HG02759 (cell line): Measurements from ENCODE around the gene KCNQ1OT1.

ENCODE experiments used
- ATAC-seq: cut with Tn5 transposase; IDR thresholded peaks from one replicate; pipeline ENCODE4 v1.9.1; 2021; ENCODE audit warnings: mild to moderate bottlenecking, moderate library complexity; ENCODE audit not compliant: unreplicated experiment

KCNQ1OT1 gene

DNA sequence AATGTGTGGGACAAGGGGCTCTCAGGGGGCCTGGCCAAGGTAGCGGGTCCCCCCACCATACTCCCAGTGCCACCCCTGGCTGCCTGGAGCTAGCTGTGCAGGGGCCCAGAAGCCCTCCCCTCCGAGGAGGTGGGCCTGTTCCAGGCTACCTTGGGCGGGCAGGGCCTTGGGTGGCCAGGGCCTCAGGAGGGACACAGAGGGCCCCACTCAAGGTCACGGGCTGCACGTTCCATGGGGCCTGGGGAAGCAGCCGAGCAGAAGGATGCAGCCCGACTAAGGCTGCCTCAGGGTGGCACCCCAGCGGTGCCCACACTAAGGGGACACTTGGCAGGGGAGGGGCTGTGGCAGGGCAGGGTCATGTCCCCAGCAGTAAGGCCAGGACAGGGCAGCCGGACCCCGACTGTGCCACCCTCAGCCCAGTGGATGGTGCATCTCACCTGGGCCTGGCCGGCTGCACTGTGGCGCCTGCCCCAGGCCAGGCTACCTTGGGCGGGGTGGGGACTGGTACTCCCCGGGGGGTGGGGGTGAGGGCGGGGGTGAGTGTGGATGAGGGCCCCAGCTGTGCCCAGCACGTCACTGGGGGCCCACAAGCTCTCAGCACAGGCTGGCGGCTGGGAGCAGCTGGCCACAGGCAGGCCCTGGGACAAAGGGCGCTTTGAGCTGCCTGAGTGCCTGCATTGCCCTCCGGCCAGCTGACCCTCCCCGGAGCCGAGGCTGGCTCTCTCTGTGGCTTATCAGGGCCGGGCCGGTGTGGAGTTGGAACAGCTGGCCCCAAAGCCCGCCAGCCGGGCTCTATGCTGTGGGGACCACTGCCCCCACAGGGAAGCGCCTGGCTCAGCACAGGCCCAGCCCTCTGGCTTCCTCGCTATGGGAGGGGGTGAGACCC lies 137.9 kb downstream of the KCNQ1OT1 start:
- ATAC-seq = no peak

- no peak for ATAC-seq
Measured at GRCh38 chr11:2559527-2560311, 140.1 kb downstream of the KCNQ1OT1 start.

GRCh38 chr11:2558861-2559526 lies 140.8 kb downstream of the KCNQ1OT1 start:
- ATAC-seq = no peak

GRCh38 chr11:2558397-2558796 lies 141.4 kb downstream of the KCNQ1OT1 start:
- no peak for ATAC-seq
